Fibroblast of villous mesenchyme (primary cell): ENCODE data around the gene NDUFS1. TPM values are rescaled to one million over a fixed set of nuclear protein-coding genes. Genes with fewer than 3 reads are reported as not detected.
"Not testable (repeated sequence)": the region's sequence is repeated elsewhere in the genome, so short reads cannot be mapped to it uniquely, and the experiment has no call there.

Experiments used
- DNase-seq: peaks from one replicate; pipeline ENCODE4 v3.0.0-alpha.2; 2010; ENCODE audit warnings: low read depth
- H3K4me3 ChIP-seq: 2 replicates; pipeline ENCODE4 v1.5.1; 2011; ENCODE audit warnings: low read depth, mild to moderate bottlenecking, low read length
- CTCF ChIP-seq: IDR thresholded peaks from 2 replicates; pipeline ENCODE4 v1.5.1; 2012; ENCODE audit warnings: low read depth, mild to moderate bottlenecking, low read length; ENCODE audit not compliant: insufficient read depth
- total RNA-seq: library from RNA; depleted of rRNA; stranded (reverse); fragments of >200 nt; gene quantifications from 2 replicates; pipeline ENCODE4 v1.2.3, GENCODE V29; 2012

NDUFS1 gene
- total RNA-seq, 1 donor: 125 TPM

- H3K4me3 ChIP-seq: peak overlapping the region; percentile 96
- DNase-seq: no peak
- no peak for TF ChIP-seq CTCF
These were observed 1.5 kb upstream of the NDUFS1 start for GRCh38 chr2:206160807-206161179.

GRCh38 chr2:206160125-206160806 is 1.0 kb upstream of the NDUFS1 start:
- no peak for TF ChIP-seq CTCF
- peak overlapping the region; percentile 96 for H3K4me3 ChIP-seq
- peak; percentile 69 for DNase-seq

- peak; percentile 57 for DNase-seq
- TF ChIP-seq CTCF: no peak
- H3K4me3 ChIP-seq: peak overlapping the region; percentile 96
These were observed 490 bp downstream of the NDUFS1 start for GRCh38 chr2:206158563-206159345.

GRCh38 chr2:206157014-206157413 is 2.2 kb downstream of the NDUFS1 start:
- DNase-seq: peak; percentile 29
- not testable (repeated sequence) for H3K4me3 ChIP-seq

GRCh38 chr2:206154197-206154596 is 5.0 kb downstream of the NDUFS1 start:
- no peak overlapping the region for H3K4me3 ChIP-seq
- DNase-seq: peak; percentile 16
- peak; percentile 12 for TF ChIP-seq CTCF

- no peak for DNase-seq
- TF ChIP-seq CTCF: no peak
- no peak overlapping the region for H3K4me3 ChIP-seq
These were observed 8.6 kb downstream of the NDUFS1 start for GRCh38 chr2:206150631-206151030.

GRCh38 chr2:206150168-206150567 is 9.1 kb downstream of the NDUFS1 start:
- no peak for DNase-seq
- no peak for TF ChIP-seq CTCF
- no peak overlapping the region for H3K4me3 ChIP-seq
